Endodermal cell (in vitro differentiated cells): Measurements from ENCODE around the gene CEND1. TPM values are rescaled to one million over a fixed set of nuclear protein-coding genes. Genes with fewer than 3 reads are reported as not detected.

Experiments used
- DNase-seq: peaks from one replicate; pipeline ENCODE4 v3.0.0-alpha.2; 2017
- H3K27ac ChIP-seq: 2 replicates; pipeline ENCODE4 v1.5.1; 2013; ENCODE audit warnings: mild to moderate bottlenecking, low read depth, low read length, moderate library complexity
- H3K27me3 ChIP-seq: 2 replicates; pipeline ENCODE4 v1.6.1; 2013; ENCODE audit warnings: mild to moderate bottlenecking, low read length, moderate library complexity; ENCODE audit not compliant: insufficient read depth, control insufficient read depth, poor library complexity, severe bottlenecking
- H3K36me3 ChIP-seq: 2 replicates; pipeline ENCODE4 v1.7.0; 2013; ENCODE audit warnings: mild to moderate bottlenecking, low read length, moderate library complexity; ENCODE audit not compliant: control insufficient read depth, insufficient read depth
- H3K4me1 ChIP-seq: one replicate; pipeline ENCODE4 v1.7.0; 2013; ENCODE audit warnings: low read length; ENCODE audit not compliant: control insufficient read depth, insufficient read depth
- H3K4me3 ChIP-seq: 2 replicates; pipeline ENCODE4 v1.5.1; 2013; ENCODE audit warnings: mild to moderate bottlenecking, low read length, moderate library complexity
- H3K9ac ChIP-seq: 2 replicates; pipeline ENCODE4 v1.6.1; 2013; ENCODE audit warnings: mild to moderate bottlenecking, low read length, moderate library complexity; ENCODE audit not compliant: poor library complexity, severe bottlenecking; ENCODE audit errors: extremely low read depth
- H3K9me3 ChIP-seq: 2 replicates; pipeline ENCODE4 v1.6.1; 2013; ENCODE audit warnings: mild to moderate bottlenecking, low read length, moderate library complexity; ENCODE audit not compliant: control insufficient read depth
- H3K27ac Mint-ChIP-seq: 2 replicates; pipeline ENCODE4 v1.8.0; 2020; ENCODE audit warnings: mixed read lengths
- H3K27me3 Mint-ChIP-seq: 2 replicates; pipeline ENCODE4 v1.8.0; 2021; ENCODE audit warnings: mild to moderate bottlenecking, mixed read lengths; ENCODE audit not compliant: insufficient read depth
- H3K36me3 Mint-ChIP-seq: 2 replicates; pipeline ENCODE4 v1.8.0; 2020; ENCODE audit warnings: low read depth, mixed read lengths
- H3K4me1 Mint-ChIP-seq: 2 replicates; pipeline ENCODE4 v1.8.0; 2020; ENCODE audit warnings: mixed read lengths
- H3K4me3 Mint-ChIP-seq: 2 replicates; pipeline ENCODE4 v1.8.0; 2020; ENCODE audit warnings: mild to moderate bottlenecking, moderate library complexity, mixed read lengths
- H3K9me3 Mint-ChIP-seq: 2 replicates; pipeline ENCODE4 v1.8.0; 2020; ENCODE audit warnings: mild to moderate bottlenecking, mixed read lengths
- CTCF ChIP-seq: fragments of 200-600 bp; sonication (generic); conservative IDR thresholded peaks from 2 replicates; pipeline ENCODE4 v1.5.0; 2021; ENCODE audit warnings: antibody characterized with exemption, mild to moderate bottlenecking
- WGBS, 2 experiments: methylation state at CpG; one replicate each; pipeline versions ENCODE4 v1.1.5 to v1.1.7; 2013; ENCODE audit warnings: missing lambda C conversion rate in 2 of 2, mixed read lengths in 1 of 2; ENCODE audit not compliant: insufficient coverage in 1 of 2, insufficient read length in 1 of 2; 5-methylcytosine and 5-hydroxymethylcytosine counted together
- total RNA-seq, 2 donors: library from RNA; stranded (reverse); fragmentation: NEBNext Ultra II Directional in 1 of 2; extraction: Animal tissue kit (Norgen Biotek cat#: 25700) in 1 of 2; gene quantifications; 2 replicates in 1 of 2; 3 replicates in 1 of 2; pipeline ENCODE4 v1.2.1, GENCODE V29; 2021

Gene CEND1
- total RNA-seq, 2 donors from 2014 or later, result not detected

DNA sequence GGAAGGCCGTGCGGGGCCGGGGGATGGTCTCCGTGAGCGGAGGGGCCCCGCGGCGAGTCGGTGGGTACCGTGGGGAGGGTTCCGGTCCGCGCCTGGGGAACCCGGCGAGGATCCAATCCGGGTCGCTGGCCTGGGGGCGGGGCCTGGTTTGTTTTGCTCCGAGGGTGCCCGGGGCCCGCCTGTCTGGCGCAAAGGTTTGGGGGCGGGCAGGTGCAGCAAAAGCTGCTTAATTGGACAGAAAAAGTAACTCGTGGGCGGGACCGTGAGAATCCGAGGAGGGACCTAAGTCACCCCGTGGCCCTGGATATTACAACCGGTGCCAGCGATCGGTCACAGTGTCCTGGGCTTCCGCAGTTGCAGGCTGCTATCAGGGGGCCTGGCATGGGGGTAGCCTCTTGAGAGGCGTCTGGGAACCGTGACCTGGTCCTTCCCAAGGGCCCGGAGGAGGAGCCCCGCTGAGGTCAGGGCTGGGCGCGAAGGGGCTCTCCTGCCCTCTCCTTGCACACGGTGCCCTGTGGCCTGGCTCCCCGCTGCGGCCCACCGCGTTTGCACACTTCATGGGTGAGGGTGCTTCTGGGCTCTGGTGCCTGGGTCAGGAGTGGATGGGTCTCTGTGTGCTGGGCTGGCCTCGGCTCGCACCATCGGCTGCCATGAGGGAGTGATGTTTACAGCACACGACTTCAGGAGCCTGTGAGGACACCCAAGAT lies 30.2 kb upstream of the CEND1 start:
- H3K9ac ChIP-seq, result peak overlapping the region; percentile 63
- H3K27me3 ChIP-seq, result peaks cover under 1% of the 10 kb centered on the region
- Mint-ChIP-seq H3K27me3 (no peaks in the 10 kb centered on the region), H3K9me3 (no peaks in the 10 kb centered on the region), H3K36me3 (peaks cover 11% of the 10 kb centered on the region), H3K27ac (no peak overlapping the region), H3K4me1 (no peaks in the 10 kb centered on the region), H3K4me3 (peak overlapping the region; percentile 70)
- H3K36me3 ChIP-seq, result no peaks in the 10 kb centered on the region
- no peak overlapping the region for H3K27ac ChIP-seq
- no peaks in the 10 kb centered on the region for H3K4me1 ChIP-seq
- 12 to 22% methylated on average over 10 to 47 of the region's 47 CpGs for WGBS, 2 experiments
- peak overlapping the region; percentile 81 for H3K4me3 ChIP-seq
- TF ChIP-seq CTCF, result no peak
- peak; percentile 94 for DNase-seq
- H3K9me3 ChIP-seq, result no peaks in the 10 kb centered on the region

GRCh38 chr11:819129-819931 lies 29.4 kb upstream of the CEND1 start:
- Mint-ChIP-seq H3K27ac (no peak overlapping the region), H3K9me3 (no peaks in the 10 kb centered on the region), H3K4me3 (peak overlapping the region; percentile 70), H3K4me1 (no peaks in the 10 kb centered on the region), H3K36me3 (peaks cover 6% of the 10 kb centered on the region), H3K27me3 (no peaks in the 10 kb centered on the region)
- Histone ChIP-seq H3K9ac (peak overlapping the region; percentile 63), H3K27me3 (no peaks in the 10 kb centered on the region), H3K36me3 (no peaks in the 10 kb centered on the region), H3K27ac (no peak overlapping the region), H3K9me3 (no peaks in the 10 kb centered on the region), H3K4me3 (peak overlapping the region; percentile 81), H3K4me1 (no peaks in the 10 kb centered on the region)
- no peak for TF ChIP-seq CTCF
- peak; percentile 96 for DNase-seq
- 0 to 4% methylated on average over 23 to 96 of the region's 96 CpGs for WGBS, 2 experiments

- peak within 1 kb of the TSS; percentile 70 for H3K4me3 Mint-ChIP-seq
Observed at GRCh38 chr11:818396-819128, 28.7 kb upstream of the CEND1 start, which contains the start of gene PNPLA2. PNPLA2 (plus strand) TSS chr11:818914; CDS start chr11:819719, 805 bp downstream.

More at GRCh38 chr11:818396-819128, 28.7 kb upstream of the CEND1 start, which contains the start of gene PNPLA2:
- no peak within 1 kb of the TSS for H3K27ac ChIP-seq
- H3K9me3 ChIP-seq, result no peaks in the 10 kb centered on the region
- no peaks in the 10 kb centered on the region for H3K9me3 Mint-ChIP-seq
- no peaks in the 10 kb centered on the region for H3K27me3 ChIP-seq
- 67 to 71% methylated on average over 9 to 20 of the region's 20 CpGs for WGBS, 2 experiments
- TF ChIP-seq CTCF, result no peak
- H3K27ac Mint-ChIP-seq, result no peak within 1 kb of the TSS
- no peak for DNase-seq
- H3K4me1 ChIP-seq, result no peaks in the 10 kb centered on the region
- no peaks in the 10 kb centered on the region for H3K4me1 Mint-ChIP-seq
- H3K4me3 ChIP-seq, result peak within 1 kb of the TSS; percentile 81
- H3K36me3 ChIP-seq, result peaks cover 6% of the 10 kb centered on the region
- peak within 1 kb of the TSS; percentile 63 for H3K9ac ChIP-seq
- no peaks in the 10 kb centered on the region for H3K27me3 Mint-ChIP-seq
- peaks cover 9% of the 10 kb centered on the region for H3K36me3 Mint-ChIP-seq
